HG02763 (cell line): ENCODE measurements around the gene STARD13.

ENCODE experiments used
- ATAC-seq: cut with Tn5 transposase; IDR thresholded peaks from one replicate; pipeline ENCODE4 v1.9.1; 2021; ENCODE audit warnings: mild to moderate bottlenecking, moderate library complexity; ENCODE audit not compliant: unreplicated experiment

The STARD13 gene

GRCh38 chr13:33277946-33278345 lies 7.6 kb downstream of the STARD13 start:
- no peak for ATAC-seq

- ATAC-seq: no peak
Measured at GRCh38 chr13:33277037-33277740, 8.4 kb downstream of the STARD13 start.

GRCh38 chr13:33276570-33276969 lies 9.0 kb downstream of the STARD13 start:
- no peak for ATAC-seq

- no peak for ATAC-seq
Measured at GRCh38 chr13:33275916-33276315, 9.6 kb downstream of the STARD13 start.

GRCh38 chr13:33274264-33274663 lies 11.3 kb downstream of the STARD13 start:
- ATAC-seq: no peak

- no peak for ATAC-seq
Measured at GRCh38 chr13:33272531-33273124, 12.9 kb downstream of the STARD13 start.

GRCh38 chr13:33271759-33272158 lies 13.8 kb downstream of the STARD13 start:
- no peak for ATAC-seq

GRCh38 chr13:33270895-33271538 lies 14.5 kb downstream of the STARD13 start:
- no peak for ATAC-seq

- no peak for ATAC-seq
Measured at GRCh38 chr13:33265607-33266006, 19.9 kb downstream of the STARD13 start.

- no peak for ATAC-seq
Measured at GRCh38 chr13:33265133-33265532, 20.4 kb downstream of the STARD13 start.

GRCh38 chr13:33264620-33264978 lies 21.0 kb downstream of the STARD13 start:
- no peak for ATAC-seq

- no peak for ATAC-seq
Measured at GRCh38 chr13:33263976-33264619, 21.5 kb downstream of the STARD13 start.

- ATAC-seq: no peak
Measured at GRCh38 chr13:33263484-33263883, 22.1 kb downstream of the STARD13 start.

- no peak for ATAC-seq
Measured at GRCh38 chr13:33262997-33263396, 22.6 kb downstream of the STARD13 start.

- no peak for ATAC-seq
Measured at GRCh38 chr13:33262594-33262993, 23.0 kb downstream of the STARD13 start.

- ATAC-seq: no peak
Measured at GRCh38 chr13:33262062-33262487, 23.5 kb downstream of the STARD13 start.

GRCh38 chr13:33261387-33262061 lies 24.0 kb downstream of the STARD13 start:
- ATAC-seq: no peak

GRCh38 chr13:33260168-33261098 lies 25.1 kb downstream of the STARD13 start:
- no peak for ATAC-seq

GRCh38 chr13:33259296-33259695 lies 26.3 kb downstream of the STARD13 start:
- no peak for ATAC-seq

- ATAC-seq: no peak
Measured at GRCh38 chr13:33258808-33259193, 26.8 kb downstream of the STARD13 start.
